OCI-LY1 (cell line): ENCODE results near the gene SURF2.

ENCODE experiments used
- H2AFZ ChIP-seq: fragments of 200-600 bp; sonication (generic), shearing (Covaris generic); 2 replicates; pipeline ENCODE4 v1.6.0; 2014; ENCODE audit warnings: antibody characterized with exemption, mild to moderate bottlenecking, low read length
- H3F3A ChIP-seq: fragments of 200-600 bp; sonication (generic), shearing (Covaris generic); 2 replicates; pipeline ENCODE4 v1.6.0; 2014; ENCODE audit warnings: mild to moderate bottlenecking, antibody characterized with exemption, low read length, moderate library complexity; ENCODE audit not compliant: insufficient read depth
- H3K27ac ChIP-seq: fragments of 200-600 bp; sonication (generic); 2 replicates; pipeline ENCODE4 v1.5.1; 2014; ENCODE audit warnings: low read length, mixed run types, mild to moderate bottlenecking, low read depth; ENCODE audit not compliant: poor library complexity, severe bottlenecking
- H3K27me3 ChIP-seq: fragments of 200-600 bp; sonication (generic); 2 replicates; pipeline ENCODE4 v1.6.0; 2014; ENCODE audit warnings: antibody characterized with exemption, mild to moderate bottlenecking, low read length, moderate library complexity; ENCODE audit not compliant: insufficient read depth
- H3K36me3 ChIP-seq: fragments of 200-600 bp; sonication (generic); 2 replicates; pipeline ENCODE4 v1.6.1; 2014; ENCODE audit warnings: mild to moderate bottlenecking, antibody characterized with exemption, low read length, moderate library complexity, mixed read lengths; ENCODE audit not compliant: insufficient read depth
- H3K4me1 ChIP-seq: fragments of 200-600 bp; sonication (generic); 2 replicates; pipeline ENCODE4 v1.5.1; 2014; ENCODE audit warnings: mild to moderate bottlenecking, low read length, moderate library complexity; ENCODE audit not compliant: insufficient read depth, severe bottlenecking
- H3K4me2 ChIP-seq: fragments of 200-600 bp; sonication (generic), shearing (Covaris generic); 2 replicates; pipeline ENCODE4 v1.6.1; 2014; ENCODE audit warnings: low read length
- H3K4me3 ChIP-seq: fragments of 200-600 bp; sonication (generic); 2 replicates; pipeline ENCODE4 v1.5.1; 2014; ENCODE audit warnings: low read length, low read depth, mild to moderate bottlenecking, mixed read lengths; ENCODE audit not compliant: poor library complexity, severe bottlenecking
- H3K79me2 ChIP-seq: fragments of 200-600 bp; shearing (Covaris generic); 2 replicates; pipeline ENCODE4 v1.6.1; 2016; ENCODE audit warnings: mixed run types, low read length, mixed read lengths; ENCODE audit not compliant: insufficient read depth
- H3K9ac ChIP-seq: fragments of 200-600 bp; sonication (generic), shearing (Covaris generic); 2 replicates; pipeline ENCODE4 v1.6.1; 2014; ENCODE audit warnings: mild to moderate bottlenecking, low read length, mixed read lengths
- H3K9me2 ChIP-seq: fragments of 200-600 bp; sonication (generic), shearing (Covaris generic); 2 replicates; pipeline ENCODE4 v1.6.1; 2014; ENCODE audit warnings: low read depth, mild to moderate bottlenecking, low read length, mixed read lengths
- H3K9me3 ChIP-seq: fragments of 200-600 bp; shearing (Covaris generic); 2 replicates; pipeline ENCODE4 v1.6.1; 2014; ENCODE audit warnings: low read length, mixed read lengths
- H4K20me1 ChIP-seq: fragments of 200-600 bp; sonication (generic), shearing (Covaris generic); 2 replicates; pipeline ENCODE4 v1.6.0; 2016; ENCODE audit warnings: mild to moderate bottlenecking, low read length; ENCODE audit not compliant: insufficient read depth
- CTCF ChIP-seq: fragments of 200-600 bp; sonication (generic), shearing (Covaris generic); IDR thresholded peaks from 2 replicates; pipeline ENCODE4 v1.5.1; 2017; ENCODE audit warnings: mild to moderate bottlenecking, antibody characterized with exemption, low read length, moderate library complexity, mixed read lengths
- EZH2 ChIP-seq: fragments of 200-600 bp; sonication (generic), shearing (Covaris generic); IDR thresholded peaks from 2 replicates; pipeline ENCODE4 v1.8.0; 2017; ENCODE audit warnings: borderline replicate concordance, mixed run types, mild to moderate bottlenecking, antibody characterized with exemption, low read length, moderate library complexity, mixed read lengths

SURF2 gene

GRCh38 chr9:133331641-133332380 is 24.5 kb upstream of the SURF2 start:
- Histone ChIP-seq H3K36me3 (peaks cover 52% of the 10 kb centered on the region), H3K9ac (no peak overlapping the region), H3K4me3 (no peak overlapping the region), H3K9me2 (no peaks in the 10 kb centered on the region), H2AFZ (no peak overlapping the region), H3K27ac (no peak overlapping the region), H3K9me3 (no peaks in the 10 kb centered on the region), H3K79me2 (peaks cover 13% of the 10 kb centered on the region), H3K27me3 (no peaks in the 10 kb centered on the region), H4K20me1 (no peaks in the 10 kb centered on the region), H3K4me2 (no peak overlapping the region), H3K4me1 (peaks cover 17% of the 10 kb centered on the region), H3F3A (0 out of 2 replicates have a peak, but pooled peaks cover 2% of the 10 kb centered on the region)
- TF ChIP-seq EZH2 (no peak), CTCF (no peak)

GRCh38 chr9:133332381-133332730 is 24.0 kb upstream of the SURF2 start:
- H3K9me3 ChIP-seq = no peaks in the 10 kb centered on the region
- no peaks in the 10 kb centered on the region for H3K9me2 ChIP-seq
- H3K4me1 ChIP-seq = peaks cover 23% of the 10 kb centered on the region
- H3K27ac ChIP-seq = no peak overlapping the region
- no peak overlapping the region for H3K4me3 ChIP-seq
- no peak overlapping the region for H3K9ac ChIP-seq
- H3K79me2 ChIP-seq = peaks cover 13% of the 10 kb centered on the region
- H3K4me2 ChIP-seq = no peak overlapping the region
- TF ChIP-seq EZH2 (no peak), CTCF (no peak)
- 0 out of 2 replicates have a peak, but pooled peaks cover 2% of the 10 kb centered on the region for H3F3A ChIP-seq
- no peaks in the 10 kb centered on the region for H3K27me3 ChIP-seq
- peaks cover 52% of the 10 kb centered on the region for H3K36me3 ChIP-seq
- H4K20me1 ChIP-seq = no peaks in the 10 kb centered on the region
- H2AFZ ChIP-seq = no peak overlapping the region

- H3K4me1 ChIP-seq = peaks cover 23% of the 10 kb centered on the region
- H3K4me3 ChIP-seq = no peak overlapping the region
- no peak for TF ChIP-seq CTCF
- no peak for TF ChIP-seq EZH2
- no peak overlapping the region for H3K27ac ChIP-seq
- H4K20me1 ChIP-seq = no peaks in the 10 kb centered on the region
- no peak overlapping the region for H3K9ac ChIP-seq
- H3K36me3 ChIP-seq = peaks cover 52% of the 10 kb centered on the region
- H3K9me2 ChIP-seq = no peaks in the 10 kb centered on the region
- H3K9me3 ChIP-seq = no peaks in the 10 kb centered on the region
- H3F3A ChIP-seq = 0 out of 2 replicates have a peak, but pooled peaks cover 2% of the 10 kb centered on the region
- H3K79me2 ChIP-seq = peaks cover 13% of the 10 kb centered on the region
- no peak overlapping the region for H3K4me2 ChIP-seq
- no peak overlapping the region for H2AFZ ChIP-seq
- no peaks in the 10 kb centered on the region for H3K27me3 ChIP-seq
These were observed 23.3 kb upstream of the SURF2 start for GRCh38 chr9:133333011-133333410.
